ENCODE results near the gene ACTL9.

DNA sequence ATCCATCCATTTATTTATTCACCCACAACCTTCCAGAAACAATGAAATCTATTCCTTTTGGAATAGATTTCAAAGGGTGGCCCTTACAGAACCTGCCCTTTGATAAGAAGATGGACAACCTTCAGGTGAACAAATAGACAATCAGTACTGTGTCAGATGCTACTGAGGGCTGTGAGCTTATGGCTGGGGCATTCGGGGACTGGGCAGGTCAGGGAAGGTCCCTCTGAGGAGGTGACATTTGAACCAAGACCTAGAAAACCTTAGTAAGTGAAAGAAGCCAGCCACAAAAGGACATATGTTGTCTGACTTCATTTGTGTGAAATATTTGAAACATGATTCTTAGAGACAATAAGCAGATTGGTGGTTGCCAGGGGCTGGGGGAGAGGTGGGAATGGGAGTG, 15.7 kb downstream of the ACTL9 start:
- TF ChIP-seq, protein P1, sequence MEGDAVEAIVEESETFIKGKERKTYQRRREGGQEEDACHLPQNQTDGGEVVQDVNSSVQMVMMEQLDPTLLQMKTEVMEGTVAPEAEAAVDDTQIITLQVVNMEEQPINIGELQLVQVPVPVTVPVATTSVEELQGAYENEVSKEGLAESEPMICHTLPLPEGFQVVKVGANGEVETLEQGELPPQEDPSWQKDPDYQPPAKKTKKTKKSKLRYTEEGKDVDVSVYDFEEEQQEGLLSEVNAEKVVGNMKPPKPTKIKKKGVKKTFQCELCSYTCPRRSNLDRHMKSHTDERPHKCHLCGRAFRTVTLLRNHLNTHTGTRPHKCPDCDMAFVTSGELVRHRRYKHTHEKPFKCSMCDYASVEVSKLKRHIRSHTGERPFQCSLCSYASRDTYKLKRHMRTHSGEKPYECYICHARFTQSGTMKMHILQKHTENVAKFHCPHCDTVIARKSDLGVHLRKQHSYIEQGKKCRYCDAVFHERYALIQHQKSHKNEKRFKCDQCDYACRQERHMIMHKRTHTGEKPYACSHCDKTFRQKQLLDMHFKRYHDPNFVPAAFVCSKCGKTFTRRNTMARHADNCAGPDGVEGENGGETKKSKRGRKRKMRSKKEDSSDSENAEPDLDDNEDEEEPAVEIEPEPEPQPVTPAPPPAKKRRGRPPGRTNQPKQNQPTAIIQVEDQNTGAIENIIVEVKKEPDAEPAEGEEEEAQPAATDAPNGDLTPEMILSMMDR (IDR thresholded peaks at IDR 0.05) = no peak
- TF ChIP-seq POLR2A (IDR thresholded peaks at IDR 0.05) (no peak), POLR2AphosphoS5 (IDR thresholded peaks at IDR 0.05; ENCODE audit: insufficient read depth in 1 of 2, low read depth in 1 of 2) (no peak)
